Measurements from ENCODE around the gene ADAMTS6. TPM values are rescaled to one million over a fixed set of nuclear protein-coding genes. Genes with fewer than 3 reads are reported as not detected.

Gene ADAMTS6
- total RNA-seq, 2 donors from 2014 or later = 0.74 to 2.2 TPM

DNA sequence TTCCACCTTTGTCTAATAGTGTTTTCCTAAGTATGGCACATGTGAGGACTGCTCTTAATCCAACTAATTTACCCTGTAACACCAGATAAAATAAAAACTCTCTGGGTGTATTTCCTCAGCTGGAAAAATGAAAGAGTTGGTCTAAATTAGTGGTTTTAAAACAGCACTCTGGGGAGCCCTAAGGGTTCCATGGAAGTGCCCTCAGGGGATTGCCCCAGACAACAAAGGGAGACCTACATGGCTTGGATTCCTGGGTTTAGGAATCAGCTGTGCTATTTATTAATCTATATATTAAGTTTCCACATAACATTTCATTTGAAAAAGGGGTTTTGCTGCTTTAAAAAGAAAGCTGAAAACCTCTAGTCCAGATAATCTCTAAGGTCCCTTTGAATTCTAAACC, 20.2 kb downstream of the ADAMTS6 start:
- no peaks in the 10 kb centered on the region for H3K36me3 ChIP-seq
- no peak overlapping the region for H3K4me3 ChIP-seq
- H3K27ac ChIP-seq = no peak overlapping the region
- no peak for DNase-seq (ENCODE audit: low spot score)
- TF ChIP-seq, protein P1, sequence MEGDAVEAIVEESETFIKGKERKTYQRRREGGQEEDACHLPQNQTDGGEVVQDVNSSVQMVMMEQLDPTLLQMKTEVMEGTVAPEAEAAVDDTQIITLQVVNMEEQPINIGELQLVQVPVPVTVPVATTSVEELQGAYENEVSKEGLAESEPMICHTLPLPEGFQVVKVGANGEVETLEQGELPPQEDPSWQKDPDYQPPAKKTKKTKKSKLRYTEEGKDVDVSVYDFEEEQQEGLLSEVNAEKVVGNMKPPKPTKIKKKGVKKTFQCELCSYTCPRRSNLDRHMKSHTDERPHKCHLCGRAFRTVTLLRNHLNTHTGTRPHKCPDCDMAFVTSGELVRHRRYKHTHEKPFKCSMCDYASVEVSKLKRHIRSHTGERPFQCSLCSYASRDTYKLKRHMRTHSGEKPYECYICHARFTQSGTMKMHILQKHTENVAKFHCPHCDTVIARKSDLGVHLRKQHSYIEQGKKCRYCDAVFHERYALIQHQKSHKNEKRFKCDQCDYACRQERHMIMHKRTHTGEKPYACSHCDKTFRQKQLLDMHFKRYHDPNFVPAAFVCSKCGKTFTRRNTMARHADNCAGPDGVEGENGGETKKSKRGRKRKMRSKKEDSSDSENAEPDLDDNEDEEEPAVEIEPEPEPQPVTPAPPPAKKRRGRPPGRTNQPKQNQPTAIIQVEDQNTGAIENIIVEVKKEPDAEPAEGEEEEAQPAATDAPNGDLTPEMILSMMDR (IDR thresholded peaks at IDR 0.05) = no peak
- no peaks in the 10 kb centered on the region for H3K9me3 ChIP-seq
- no peaks in the 10 kb centered on the region for H3K4me1 ChIP-seq
- no peaks in the 10 kb centered on the region for H3K27me3 ChIP-seq

DNA sequence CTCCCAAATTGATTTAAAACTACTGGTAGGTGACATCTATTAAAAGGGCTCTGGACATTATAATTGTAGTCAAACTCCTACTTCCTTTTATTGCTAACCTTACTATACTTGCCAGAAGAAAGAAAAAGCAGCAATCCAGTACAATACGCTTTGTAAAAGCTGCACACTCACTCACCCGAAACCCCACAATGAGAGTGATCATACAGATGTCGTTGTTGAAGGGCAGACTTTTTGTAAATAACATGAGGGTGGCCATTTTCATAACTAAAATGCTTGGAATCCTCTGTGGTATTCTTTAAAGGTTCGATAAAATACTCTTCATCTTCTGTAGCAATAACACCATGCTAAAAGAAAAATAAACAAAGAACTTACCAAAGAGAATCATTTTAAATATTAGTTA, 21.7 kb downstream of the ADAMTS6 start:
- H3K9me3 ChIP-seq = no peaks in the 10 kb centered on the region
- no peak overlapping the region for H3K27ac ChIP-seq
- no peaks in the 10 kb centered on the region for H3K27me3 ChIP-seq
- no peak for DNase-seq (ENCODE audit: low spot score)
- H3K4me1 ChIP-seq = no peaks in the 10 kb centered on the region
- no peaks in the 10 kb centered on the region for H3K36me3 ChIP-seq
- no peak overlapping the region for H3K4me3 ChIP-seq
- TF ChIP-seq, protein P1 (IDR thresholded peaks at IDR 0.05) = no peak

DNA sequence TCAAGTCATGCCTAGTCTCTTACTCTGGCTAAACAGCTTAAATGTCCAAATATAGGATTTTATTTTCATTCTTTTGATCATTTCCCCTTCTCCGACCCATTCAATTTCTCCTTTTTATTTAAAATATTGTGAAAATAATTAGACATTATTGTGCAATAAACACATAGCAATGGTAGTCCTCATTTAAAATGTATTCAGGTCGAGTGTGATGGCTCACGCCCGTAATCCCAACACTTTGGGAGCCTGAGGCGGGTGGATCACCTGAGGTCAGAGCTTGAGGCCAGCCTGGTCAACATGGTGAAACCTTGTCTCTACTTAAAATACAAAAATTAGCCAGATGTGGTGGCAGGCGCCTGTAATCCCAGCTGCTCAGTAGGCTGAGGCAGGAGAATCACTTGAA, 26.7 kb downstream of the ADAMTS6 start:
- Histone ChIP-seq H3K27ac (no peak overlapping the region), H3K4me3 (no peak overlapping the region), H3K36me3 (no peaks in the 10 kb centered on the region), H3K27me3 (no peaks in the 10 kb centered on the region), H3K4me1 (no peaks in the 10 kb centered on the region), H3K9me3 (no peaks in the 10 kb centered on the region)
- TF ChIP-seq, protein P1 (IDR thresholded peaks at IDR 0.05) = no peak
- no peak for DNase-seq (ENCODE audit: low spot score)

DNA sequence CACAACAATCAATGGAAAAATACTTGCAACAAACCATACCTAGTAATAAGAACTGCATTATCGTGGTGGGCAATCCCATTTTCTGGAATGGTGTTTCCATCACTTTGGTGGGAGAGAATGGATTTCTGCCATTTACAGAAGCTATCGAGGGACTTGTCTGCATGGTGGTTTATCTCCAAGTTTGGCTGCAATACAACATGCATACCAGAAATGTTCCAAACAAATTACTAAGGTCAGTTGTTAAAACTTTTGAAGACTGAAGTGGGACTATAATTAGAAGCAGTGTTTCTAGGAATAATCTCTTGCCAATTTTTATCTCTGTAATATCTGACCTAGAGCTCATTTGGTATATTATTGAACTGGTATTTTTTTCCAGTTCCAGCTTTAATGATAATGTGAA, 30.3 kb downstream of the ADAMTS6 start:
- H3K9me3 ChIP-seq = no peaks in the 10 kb centered on the region
- H3K27ac ChIP-seq = no peak overlapping the region
- no peaks in the 10 kb centered on the region for H3K4me1 ChIP-seq
- H3K27me3 ChIP-seq = no peaks in the 10 kb centered on the region
- DNase-seq (ENCODE audit: low spot score) = no peak
- H3K4me3 ChIP-seq = no peak overlapping the region
- TF ChIP-seq, protein P1 (IDR thresholded peaks at IDR 0.05) = no peak
- no peaks in the 10 kb centered on the region for H3K36me3 ChIP-seq

DNA sequence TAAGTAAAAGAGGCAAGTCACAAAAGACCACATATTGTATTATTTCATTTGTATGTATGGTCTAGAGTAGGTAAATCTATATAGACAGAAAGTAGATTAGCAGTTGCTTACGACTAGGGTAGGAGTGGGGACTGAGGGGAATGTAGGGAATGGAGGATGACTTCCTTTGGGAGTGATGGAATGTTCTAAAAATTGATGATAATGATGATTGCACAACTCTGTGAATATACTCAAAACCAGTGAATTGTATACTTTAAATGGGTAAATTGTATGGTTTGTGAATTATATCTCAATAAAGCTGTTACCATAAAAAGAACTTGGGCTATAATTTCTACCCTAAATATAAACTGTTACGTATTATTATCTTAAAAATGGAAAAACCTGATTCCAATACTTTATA, 35.0 kb downstream of the ADAMTS6 start:
- TF ChIP-seq, protein P1 (IDR thresholded peaks at IDR 0.05) = no peak
- no peaks in the 10 kb centered on the region for H3K4me1 ChIP-seq
- no peak overlapping the region for H3K27ac ChIP-seq
- H3K27me3 ChIP-seq = no peaks in the 10 kb centered on the region
- no peaks in the 10 kb centered on the region for H3K36me3 ChIP-seq
- no peaks in the 10 kb centered on the region for H3K9me3 ChIP-seq
- no peak overlapping the region for H3K4me3 ChIP-seq
- no peak for DNase-seq (ENCODE audit: low spot score)

DNA sequence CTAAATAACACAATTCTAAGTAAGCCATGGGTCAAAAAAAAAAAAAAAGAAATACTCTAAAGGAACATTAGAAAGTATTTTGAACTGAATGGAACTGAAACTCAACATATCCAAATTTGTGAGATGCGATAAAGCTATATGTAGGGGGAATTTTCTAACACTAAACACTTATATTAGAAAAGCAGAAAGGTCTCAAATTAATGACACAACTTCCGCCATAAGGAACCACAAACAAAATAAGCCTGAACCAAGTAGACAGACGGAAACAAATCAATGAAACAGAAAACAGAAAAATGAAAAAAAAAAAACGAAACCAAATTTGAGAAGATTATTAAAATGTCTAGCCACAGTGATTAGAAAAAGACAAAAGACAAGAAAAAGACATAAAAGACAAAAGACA, 39.9 kb downstream of the ADAMTS6 start:
- TF ChIP-seq, protein P1 (IDR thresholded peaks at IDR 0.05) = no peak
- no peaks in the 10 kb centered on the region for H3K36me3 ChIP-seq
- no peaks in the 10 kb centered on the region for H3K4me1 ChIP-seq
- no peaks in the 10 kb centered on the region for H3K9me3 ChIP-seq
- no peak overlapping the region for H3K27ac ChIP-seq
- no peak overlapping the region for H3K4me3 ChIP-seq
- DNase-seq (ENCODE audit: low spot score) = no peak
- no peaks in the 10 kb centered on the region for H3K27me3 ChIP-seq
